ENCODE measurements around the gene ASB5.

DNA sequence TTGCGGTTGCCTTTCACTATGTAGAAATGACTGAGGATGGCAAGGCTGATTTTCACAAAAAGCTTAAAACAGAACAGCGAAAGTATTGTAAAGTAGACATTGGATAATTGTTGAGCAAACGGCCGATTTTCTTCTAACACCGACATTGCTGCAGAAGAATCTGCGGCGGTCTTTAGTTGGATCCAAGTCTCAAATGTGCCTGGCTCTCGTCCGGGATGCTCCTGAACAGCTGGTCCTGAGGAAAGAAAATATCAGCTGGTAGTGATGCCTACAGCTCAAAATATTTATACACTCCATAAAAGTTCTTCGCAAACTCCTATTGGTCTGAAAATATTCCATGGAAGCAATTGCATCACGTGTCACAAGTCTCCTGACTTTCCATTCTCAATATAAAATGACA lies at the start of gene ASB5:
- TF ChIP-seq POLR2AphosphoS5 (IDR thresholded peaks at IDR 0.05; ENCODE audit: low read depth, low read length) (no peak), POLR2A (IDR thresholded peaks at IDR 0.05; ENCODE audit: low read depth, low read length) (no peak), TAF1 (IDR thresholded peaks at IDR 0.05; ENCODE audit: low read depth, low read length) (no peak), SPI1 (IDR thresholded peaks at IDR 0.05; ENCODE audit: low read depth, low read length) (no peak), POU2F2 (IDR thresholded peaks at IDR 0.05; ENCODE audit: low read depth, low read length) (no peak)
